ENCODE results near the gene NUTM2D. TPM values are rescaled to one million over a fixed set of nuclear protein-coding genes. Genes with fewer than 3 reads are reported as not detected.
"Not testable (repeated sequence)": the region's sequence is repeated elsewhere in the genome, so short reads cannot be mapped to it uniquely, and the experiment has no call there.

Gene NUTM2D
- total RNA-seq, 1 experiment from 2014 or later: 4.4 TPM

DNA sequence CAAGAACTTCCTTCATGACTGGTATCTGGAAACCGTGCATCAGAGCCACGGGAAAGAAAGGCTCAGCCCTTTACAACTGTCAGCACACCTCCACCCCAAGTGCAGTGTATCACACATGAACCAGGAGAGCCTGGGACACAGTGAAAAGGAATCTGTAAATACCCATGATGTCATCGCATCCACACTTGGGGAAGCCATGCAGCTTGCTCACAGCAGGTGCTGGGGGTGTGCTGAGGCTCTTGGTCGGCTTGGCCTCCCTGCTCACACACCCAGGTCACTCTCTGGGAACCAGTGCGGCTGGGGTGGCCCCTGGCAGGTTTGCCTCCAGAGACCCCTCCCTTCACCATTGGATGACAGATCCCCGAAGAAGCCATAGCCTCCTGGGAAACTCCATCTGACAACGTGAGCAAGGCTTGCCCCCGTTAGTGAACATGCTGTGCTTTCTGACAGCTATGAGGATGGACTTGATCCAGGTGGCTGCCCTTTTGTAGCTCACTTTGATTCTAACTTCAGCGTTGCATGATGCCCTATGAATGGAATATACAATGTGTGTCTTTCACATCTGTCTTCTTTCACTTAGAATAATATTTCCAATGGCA is 12.1 kb downstream of the NUTM2D start:
- H3K4me3 ChIP-seq (ENCODE audit: low read depth, low read length); CTCF ChIA-PET; H3K9me3 ChIP-seq; DNase-seq; H3K36me3 ChIP-seq (ENCODE audit: control insufficient read depth, insufficient read depth, low read length); H3K9me3 Mint-ChIP-seq (ENCODE audit: unreplicated experiment); H3K4me3 Mint-ChIP-seq (ENCODE audit: unreplicated experiment); BruUV-seq (replicated peaks); H3K27me3 ChIP-seq (replicated peaks; ENCODE audit: control insufficient read depth, insufficient read depth, low read length); H3K4me1 Mint-ChIP-seq (ENCODE audit: low read depth, unreplicated experiment); H3K4me1 ChIP-seq; H3K27ac Mint-ChIP-seq (ENCODE audit: unreplicated experiment); H3K36me3 Mint-ChIP-seq (ENCODE audit: insufficient read depth, unreplicated experiment); H3K27me3 Mint-ChIP-seq (ENCODE audit: insufficient read depth, unreplicated experiment); POLR2A ChIA-PET; intact Hi-C loops (cut with micrococcal nuclease; ENCODE audit: unreplicated experiment): not testable (repeated sequence)

GRCh38 chr10:87374091-87374490 is 16.5 kb downstream of the NUTM2D start:
- H3K27me3 ChIP-seq (replicated peaks; ENCODE audit: control insufficient read depth, insufficient read depth, low read length); POLR2A ChIA-PET; BruUV-seq (replicated peaks); H3K36me3 ChIP-seq (ENCODE audit: control insufficient read depth, insufficient read depth, low read length); H3K4me3 ChIP-seq (ENCODE audit: low read depth, low read length); DNase-seq; H3K4me1 ChIP-seq; intact Hi-C loops (cut with micrococcal nuclease; ENCODE audit: unreplicated experiment); H3K36me3 Mint-ChIP-seq (ENCODE audit: insufficient read depth, unreplicated experiment); CTCF ChIA-PET; H3K9me3 Mint-ChIP-seq (ENCODE audit: unreplicated experiment); H3K4me1 Mint-ChIP-seq (ENCODE audit: low read depth, unreplicated experiment); H3K4me3 Mint-ChIP-seq (ENCODE audit: unreplicated experiment); H3K27me3 Mint-ChIP-seq (ENCODE audit: insufficient read depth, unreplicated experiment); H3K27ac Mint-ChIP-seq (ENCODE audit: unreplicated experiment); H3K9me3 ChIP-seq: not testable (repeated sequence)

GRCh38 chr10:87379115-87379514 is 21.6 kb downstream of the NUTM2D start:
- H3K4me1 Mint-ChIP-seq (ENCODE audit: low read depth, unreplicated experiment); intact Hi-C loops (cut with micrococcal nuclease; ENCODE audit: unreplicated experiment); DNase-seq; H3K4me3 Mint-ChIP-seq (ENCODE audit: unreplicated experiment); H3K27me3 ChIP-seq (replicated peaks; ENCODE audit: control insufficient read depth, insufficient read depth, low read length); H3K36me3 ChIP-seq (ENCODE audit: control insufficient read depth, insufficient read depth, low read length); H3K27me3 Mint-ChIP-seq (ENCODE audit: insufficient read depth, unreplicated experiment); H3K4me3 ChIP-seq (ENCODE audit: low read depth, low read length); POLR2A ChIA-PET; CTCF ChIA-PET; H3K9me3 Mint-ChIP-seq (ENCODE audit: unreplicated experiment); H3K36me3 Mint-ChIP-seq (ENCODE audit: insufficient read depth, unreplicated experiment); H3K4me1 ChIP-seq; BruUV-seq (replicated peaks); H3K9me3 ChIP-seq; H3K27ac Mint-ChIP-seq (ENCODE audit: unreplicated experiment): not testable (repeated sequence)

- intact Hi-C loops (cut with micrococcal nuclease; ENCODE audit: unreplicated experiment); DNase-seq; CTCF ChIA-PET: not testable (repeated sequence)
Measured at GRCh38 chr10:87383149-87383857, 25.8 kb downstream of the NUTM2D start.

DNA sequence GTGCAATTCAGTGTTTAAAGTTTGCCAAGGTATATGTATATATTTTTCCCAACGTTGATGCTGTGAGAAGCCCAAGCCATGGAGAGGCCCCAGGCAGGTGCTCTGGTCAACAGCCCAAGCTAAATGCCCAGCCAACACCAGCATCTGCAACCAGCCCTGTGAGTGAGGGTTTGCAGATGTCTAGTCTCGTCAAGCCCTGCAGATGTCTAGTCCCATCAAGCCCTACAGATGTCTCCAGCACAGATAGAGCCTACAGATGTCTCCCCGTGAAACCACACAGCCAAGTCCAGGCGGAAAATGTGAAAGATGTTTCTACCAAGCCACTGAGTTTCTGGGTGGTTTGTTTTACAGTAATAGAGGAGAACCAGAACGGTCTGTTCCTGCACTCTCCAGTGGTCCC is 26.7 kb downstream of the NUTM2D start:
- BruUV-seq (replicated peaks); POLR2A ChIA-PET; H3K4me3 ChIP-seq (ENCODE audit: low read depth, low read length); H3K36me3 ChIP-seq (ENCODE audit: control insufficient read depth, insufficient read depth, low read length); H3K4me3 Mint-ChIP-seq (ENCODE audit: unreplicated experiment); CTCF ChIA-PET; H3K36me3 Mint-ChIP-seq (ENCODE audit: insufficient read depth, unreplicated experiment); H3K27me3 Mint-ChIP-seq (ENCODE audit: insufficient read depth, unreplicated experiment); H3K4me1 ChIP-seq; DNase-seq; intact Hi-C loops (cut with micrococcal nuclease; ENCODE audit: unreplicated experiment); H3K9me3 ChIP-seq; H3K27ac Mint-ChIP-seq (ENCODE audit: unreplicated experiment); H3K9me3 Mint-ChIP-seq (ENCODE audit: unreplicated experiment); H3K27me3 ChIP-seq (replicated peaks; ENCODE audit: control insufficient read depth, insufficient read depth, low read length); H3K4me1 Mint-ChIP-seq (ENCODE audit: low read depth, unreplicated experiment): not testable (repeated sequence)

More at GRCh38 chr10:87383149-87383857, 25.8 kb downstream of the NUTM2D start:
- H3K9me3 Mint-ChIP-seq (ENCODE audit: unreplicated experiment); H3K4me3 ChIP-seq (ENCODE audit: low read depth, low read length); H3K36me3 ChIP-seq (ENCODE audit: control insufficient read depth, insufficient read depth, low read length); H3K27me3 Mint-ChIP-seq (ENCODE audit: insufficient read depth, unreplicated experiment); H3K9me3 ChIP-seq; H3K4me1 ChIP-seq; H3K4me1 Mint-ChIP-seq (ENCODE audit: low read depth, unreplicated experiment); H3K27ac Mint-ChIP-seq (ENCODE audit: unreplicated experiment); H3K27me3 ChIP-seq (replicated peaks; ENCODE audit: control insufficient read depth, insufficient read depth, low read length); H3K4me3 Mint-ChIP-seq (ENCODE audit: unreplicated experiment); BruUV-seq (replicated peaks); POLR2A ChIA-PET; H3K36me3 Mint-ChIP-seq (ENCODE audit: insufficient read depth, unreplicated experiment): not testable (repeated sequence)

GRCh38 chr10:87385762-87386360 is 28.3 kb downstream of the NUTM2D start:
- H3K4me3 ChIP-seq (ENCODE audit: low read depth, low read length); DNase-seq; H3K27me3 ChIP-seq (replicated peaks; ENCODE audit: control insufficient read depth, insufficient read depth, low read length); H3K9me3 ChIP-seq; H3K9me3 Mint-ChIP-seq (ENCODE audit: unreplicated experiment); H3K36me3 ChIP-seq (ENCODE audit: control insufficient read depth, insufficient read depth, low read length); BruUV-seq (replicated peaks); POLR2A ChIA-PET; intact Hi-C loops (cut with micrococcal nuclease; ENCODE audit: unreplicated experiment); H3K36me3 Mint-ChIP-seq (ENCODE audit: insufficient read depth, unreplicated experiment); H3K27ac Mint-ChIP-seq (ENCODE audit: unreplicated experiment); CTCF ChIA-PET; H3K4me1 Mint-ChIP-seq (ENCODE audit: low read depth, unreplicated experiment); H3K4me3 Mint-ChIP-seq (ENCODE audit: unreplicated experiment); H3K27me3 Mint-ChIP-seq (ENCODE audit: insufficient read depth, unreplicated experiment); H3K4me1 ChIP-seq: not testable (repeated sequence)

DNA sequence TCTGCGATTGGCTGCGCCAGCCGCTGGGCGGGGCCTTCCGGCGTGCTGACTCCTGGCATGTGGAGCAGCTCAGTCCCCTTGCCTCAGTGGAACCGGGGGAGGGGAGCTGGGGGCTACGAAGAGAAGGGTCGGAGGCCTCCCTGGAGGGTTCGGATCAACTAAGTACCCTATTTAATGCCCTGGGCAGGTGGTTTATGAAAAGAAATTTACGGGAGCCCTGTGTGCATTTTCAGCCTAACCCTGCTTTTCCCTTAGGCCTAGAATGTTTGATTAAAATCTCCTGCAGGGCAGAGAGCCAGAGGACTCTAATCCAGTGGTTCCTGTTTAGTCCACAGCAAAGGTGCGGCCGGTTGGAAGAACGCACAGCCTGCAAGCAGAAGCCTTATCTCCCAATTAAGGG is 33.8 kb downstream of the NUTM2D start:
- intact Hi-C loops (cut with micrococcal nuclease; ENCODE audit: unreplicated experiment); H3K36me3 Mint-ChIP-seq (ENCODE audit: insufficient read depth, unreplicated experiment); H3K36me3 ChIP-seq (ENCODE audit: control insufficient read depth, insufficient read depth, low read length); POLR2A ChIA-PET; H3K4me1 Mint-ChIP-seq (ENCODE audit: low read depth, unreplicated experiment); H3K27me3 Mint-ChIP-seq (ENCODE audit: insufficient read depth, unreplicated experiment); H3K9me3 ChIP-seq; H3K9me3 Mint-ChIP-seq (ENCODE audit: unreplicated experiment); CTCF ChIA-PET; H3K4me1 ChIP-seq; H3K4me3 ChIP-seq (ENCODE audit: low read depth, low read length); H3K27ac Mint-ChIP-seq (ENCODE audit: unreplicated experiment); H3K4me3 Mint-ChIP-seq (ENCODE audit: unreplicated experiment); DNase-seq; BruUV-seq (replicated peaks); H3K27me3 ChIP-seq (replicated peaks; ENCODE audit: control insufficient read depth, insufficient read depth, low read length): not testable (repeated sequence)
